ENCODE results near the gene ABHD2. TPM values are rescaled to one million over a fixed set of nuclear protein-coding genes. Genes with fewer than 3 reads are reported as not detected.

Gene ABHD2
- polyA plus RNA-seq, 4 donors: 30.4 to 35.8 (median 32.3) TPM

Other genes starting within 250 kb of the ABHD2 start
- gene HAPLN3, start 192.9 kb upstream of the ABHD2 start, polyA plus RNA-seq (ENCODE audit: insufficient read length in 4 of 4): 1 to 10 TPM; 2.9 to 4.7 (median 3.2) TPM
- 100 to 1,000 TPM in 3 of 4 donors, 10 to 100 TPM in 1; 86.8 to 144 (median 104) TPM for gene MFGE8, start 175.1 kb upstream of the ABHD2 start, polyA plus RNA-seq (ENCODE audit: insufficient read length in 4 of 4)
- gene RLBP1, start 133.1 kb downstream of the ABHD2 start, polyA plus RNA-seq (ENCODE audit: insufficient read length in 4 of 4): not detected
- 10 to 100 TPM; 32.0 to 38.5 (median 35.1) TPM for gene FANCI, start 155.5 kb downstream of the ABHD2 start, polyA plus RNA-seq (ENCODE audit: insufficient read length in 4 of 4)
- 10 to 100 TPM; 49.9 to 56.6 (median 52.0) TPM for gene POLG, start 246.4 kb downstream of the ABHD2 start, polyA plus RNA-seq (ENCODE audit: insufficient read length in 4 of 4)

Measured in right renal pelvis (tissue), 4 donors.